GF-D8 (cell line): ENCODE results near the gene POLA2.
"Not testable (repeated sequence)": the region's sequence is repeated elsewhere in the genome, so short reads cannot be mapped to it uniquely, and the experiment has no call there.

ENCODE experiments used
- DNase-seq: peaks from one replicate; lab custom pipeline; 2025; lab: John Stamatoyannopoulos, UW

Gene POLA2

GRCh38 chr11:65261591-65262380, at the start of gene POLA2:
Gene POLA2 (plus strand): TSS chr11:65261962. CDS start chr11:65262293, 331 bp downstream.
- DNase-seq, result peak; percentile 90

- no peak for DNase-seq
These were observed 49.4 kb upstream of the POLA2 start for GRCh38 chr11:65212226-65212801.

- DNase-seq, result peak; percentile 81
These were observed 48.2 kb upstream of the POLA2 start for GRCh38 chr11:65213322-65214211.

- DNase-seq, result no peak
These were observed 47.4 kb upstream of the POLA2 start for GRCh38 chr11:65214212-65214845.

- no peak for DNase-seq
These were observed 46.2 kb upstream of the POLA2 start for GRCh38 chr11:65215441-65216076.

- no peak for DNase-seq
These were observed 44.9 kb upstream of the POLA2 start for GRCh38 chr11:65216830-65217229.

DNA sequence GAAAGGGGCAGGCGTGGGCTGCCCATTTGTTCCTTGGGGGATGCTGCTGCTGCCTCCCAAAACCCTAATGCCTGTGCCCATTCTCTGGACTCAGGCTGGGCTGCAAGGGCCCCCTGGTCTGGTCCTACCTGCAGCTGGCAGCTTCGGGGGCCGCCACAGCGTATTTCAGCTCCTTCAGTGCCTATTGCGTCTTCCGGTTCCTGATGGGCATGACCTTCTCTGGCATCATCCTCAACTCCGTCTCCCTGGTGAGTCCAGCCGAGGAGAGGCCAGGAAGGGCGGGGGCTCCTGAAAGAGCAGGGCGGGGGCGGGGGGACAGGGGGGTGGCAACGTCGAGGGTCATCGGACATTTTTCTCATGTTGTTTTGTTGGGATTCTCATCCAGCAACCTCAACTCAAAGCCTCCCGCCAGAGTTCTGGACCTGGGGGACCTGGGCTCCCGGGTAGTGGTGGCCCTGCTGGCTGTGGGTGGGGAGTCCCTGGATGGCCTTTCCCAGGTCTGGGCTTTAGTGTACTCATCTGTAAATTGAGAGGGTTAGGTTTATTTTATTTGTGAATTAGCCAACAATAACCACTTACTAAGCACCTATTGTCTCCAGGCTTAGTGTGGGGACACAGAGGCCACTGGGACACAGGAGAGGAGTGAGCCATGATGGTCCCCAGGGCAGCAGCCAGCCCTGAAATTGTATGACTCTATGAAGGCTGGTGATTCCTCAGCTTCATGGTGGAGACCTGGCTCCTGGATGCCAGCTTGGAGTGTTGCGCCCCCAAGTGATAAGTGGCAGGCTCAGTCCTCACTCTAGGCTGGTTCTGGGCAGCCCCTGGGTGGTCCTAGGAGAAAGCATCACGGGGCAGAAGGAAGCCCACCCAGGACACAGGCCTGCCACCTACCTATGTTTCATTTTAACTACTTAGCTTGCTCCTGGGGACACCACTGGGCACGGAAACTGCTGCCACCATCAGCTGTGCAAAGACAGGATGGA, 44.0 kb upstream of the POLA2 start:
- DNase-seq, result no peak

DNA sequence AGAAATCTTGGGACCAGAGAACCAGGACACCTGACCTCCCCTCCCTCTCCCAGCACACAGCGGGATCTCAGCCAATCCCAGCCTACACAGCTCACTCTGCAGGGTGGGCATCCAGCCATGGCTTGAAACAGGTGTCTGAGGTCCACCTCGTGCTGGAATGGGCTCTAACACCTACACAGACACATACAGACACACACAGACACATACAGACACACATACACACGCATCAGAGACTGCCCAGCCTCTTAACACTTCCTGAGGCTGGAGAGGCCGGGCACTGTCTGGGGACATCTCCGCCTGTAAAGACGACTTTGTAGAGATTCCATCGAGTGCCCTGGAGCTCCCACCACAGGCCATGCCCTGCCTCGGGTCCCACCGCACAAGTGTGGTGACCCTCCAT, 43.3 kb upstream of the POLA2 start:
- DNase-seq, result no peak

DNA sequence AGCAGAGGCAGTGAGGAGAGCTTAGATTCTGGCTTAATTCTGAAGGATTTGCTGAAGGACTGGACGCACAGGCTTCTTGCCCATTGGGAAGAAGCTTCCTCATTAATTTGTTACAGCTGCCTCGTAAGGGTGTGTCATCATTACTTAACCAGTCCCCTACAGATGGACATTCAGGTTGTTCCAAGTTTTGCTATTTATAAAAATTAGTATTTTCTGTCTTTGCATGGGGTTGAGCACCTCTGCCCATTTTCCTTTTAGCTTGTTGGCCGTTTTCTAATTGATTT, 41.9 kb upstream of the POLA2 start:
- no peak for DNase-seq

GRCh38 chr11:65221026-65221425, 40.7 kb upstream of the POLA2 start:
- no peak for DNase-seq

- no peak for DNase-seq
These were observed 38.8 kb upstream of the POLA2 start for GRCh38 chr11:65223011-65223410.

DNA sequence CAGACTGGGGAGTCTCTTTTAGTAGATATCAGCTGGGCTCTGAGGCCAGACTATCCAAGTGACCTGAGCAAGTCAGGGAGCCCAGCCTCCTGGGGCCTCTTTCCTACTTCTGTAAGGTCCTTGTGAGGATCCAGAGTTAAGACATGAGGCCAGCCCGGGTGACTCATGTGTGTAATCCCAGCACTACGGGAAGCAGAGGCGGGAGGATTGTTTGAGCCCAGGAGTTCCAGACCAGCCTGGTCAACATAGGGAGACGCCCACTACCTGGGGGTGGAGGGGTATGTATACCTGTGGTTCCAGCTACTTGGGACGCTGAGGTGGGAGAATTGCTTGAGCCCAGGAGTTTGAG, 36.9 kb upstream of the POLA2 start:
- DNase-seq, result peak; percentile 8

- no peak for DNase-seq
These were observed 36.3 kb upstream of the POLA2 start for GRCh38 chr11:65225279-65226102.

GRCh38 chr11:65226103-65226442, 35.7 kb upstream of the POLA2 start:
- no peak for DNase-seq

DNA sequence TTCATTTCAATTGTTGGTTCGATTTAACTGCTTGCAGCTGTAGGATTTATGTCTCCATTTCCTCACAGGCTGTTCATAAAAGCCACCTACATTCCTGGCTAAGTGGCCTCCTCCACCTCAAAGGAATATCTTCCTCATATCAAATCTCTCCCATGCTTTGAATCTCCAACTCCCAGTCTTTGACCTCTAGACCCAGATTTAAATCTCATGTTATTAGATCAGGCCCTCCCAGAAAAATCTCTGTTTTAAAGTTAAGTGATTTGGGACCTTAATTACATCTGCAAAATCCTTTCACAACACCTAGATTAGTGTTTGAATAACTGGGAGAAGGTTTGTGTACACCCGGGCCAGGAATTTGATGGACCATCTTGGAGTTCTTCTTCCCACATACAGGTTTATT, 33.9 kb upstream of the POLA2 start:
- DNase-seq, result no peak

DNA sequence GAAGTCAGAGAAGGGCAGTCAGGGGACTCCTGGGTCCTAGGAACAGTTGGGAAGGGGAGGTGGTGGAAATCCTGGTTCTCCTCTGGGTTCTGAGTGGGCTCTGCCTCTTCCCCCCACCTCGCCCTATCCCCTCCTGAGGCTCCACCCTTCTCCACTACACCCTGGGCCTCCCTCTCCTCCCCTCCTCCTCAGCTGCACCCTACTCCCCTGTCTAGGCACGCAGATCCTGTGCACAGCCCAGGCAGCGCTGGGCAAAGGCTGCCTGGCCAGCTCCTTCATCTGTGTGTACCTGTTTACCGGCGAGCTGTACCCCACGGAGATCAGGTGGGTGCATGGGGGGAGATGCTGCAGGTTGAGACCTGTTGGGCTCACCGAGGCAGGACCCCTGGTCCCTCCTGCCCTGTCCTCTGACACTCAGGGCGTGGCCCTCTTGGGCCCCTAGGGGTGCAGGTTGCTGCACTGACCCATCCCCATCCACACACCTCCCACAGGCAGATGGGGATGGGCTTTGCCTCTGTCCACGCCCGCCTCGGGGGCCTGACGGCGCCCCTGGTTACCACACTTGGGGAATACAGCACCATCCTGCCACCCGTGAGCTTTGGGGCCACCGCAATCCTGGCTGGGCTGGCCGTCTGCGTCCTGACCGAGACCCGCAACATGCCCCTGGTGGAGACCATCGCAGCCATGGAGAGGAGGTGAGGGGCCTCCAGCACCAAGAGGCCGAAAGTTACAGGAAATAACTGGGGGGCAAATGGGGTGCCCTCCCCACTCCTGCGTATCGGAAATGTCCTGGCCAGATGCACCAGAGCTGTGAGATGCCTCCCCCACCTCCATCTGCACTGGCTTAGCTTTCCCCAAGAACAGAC, 25.3 kb upstream of the POLA2 start:
- no peak for DNase-seq

GRCh38 chr11:65238302-65238701, 23.5 kb upstream of the POLA2 start:
- DNase-seq, result not testable (repeated sequence)

DNA sequence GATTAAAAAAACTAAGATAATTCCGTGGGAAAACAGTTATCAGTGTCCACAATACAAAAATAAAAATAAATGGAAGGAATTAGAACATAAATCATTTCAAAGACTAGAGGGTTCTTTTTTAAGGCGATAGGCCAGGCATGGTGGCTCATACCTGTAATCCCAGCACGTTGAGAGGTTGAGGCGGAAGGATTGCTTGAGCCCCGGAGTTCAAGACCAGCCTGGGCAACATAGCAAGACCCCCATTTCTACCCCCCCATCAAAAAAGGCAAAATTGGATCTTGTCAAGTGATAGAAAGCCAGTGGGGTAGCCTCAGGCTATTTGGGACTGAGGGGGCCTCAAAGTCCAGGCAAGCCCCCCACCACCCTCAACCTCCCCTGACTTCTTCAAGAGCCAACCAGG, 20.6 kb upstream of the POLA2 start:
- DNase-seq, result no peak

- no peak for DNase-seq
These were observed 20.1 kb upstream of the POLA2 start for GRCh38 chr11:65241692-65242091.
